ENCODE data around the gene ERCC6L2.

Gene ERCC6L2

GRCh38 chr9:95980262-95981125 lies 105.0 kb downstream of the ERCC6L2 start:
- H3K27ac ChIP-seq (ENCODE audit: low read depth, low read length), result no peak overlapping the region
- no peaks in the 10 kb centered on the region for H3K27me3 ChIP-seq (ENCODE audit: insufficient read depth, low read length)
- no peaks in the 10 kb centered on the region for H3K9me3 ChIP-seq (ENCODE audit: insufficient read depth, low read depth, low read length)
- H3K4me1 ChIP-seq (ENCODE audit: insufficient read depth, low read length), result peaks cover 21% of the 10 kb centered on the region; the same call in 1 of the 2 replicates
- H3K9ac ChIP-seq (ENCODE audit: low read depth, low read length), result no peak overlapping the region
- no peak overlapping the region for H3K4me3 ChIP-seq (ENCODE audit: low read length)
- H3K36me3 ChIP-seq (ENCODE audit: insufficient read depth, low read length), result peaks cover 46% of the 10 kb centered on the region
- WGBS, result over 99% methylated on average over 5 of the region's 8 CpGs

- no peak overlapping the region for H3K27ac ChIP-seq (ENCODE audit: low read depth, low read length)
Measured at GRCh38 chr9:95981761-95982390, 106.4 kb downstream of the ERCC6L2 start.

GRCh38 chr9:95985440-95986055 lies 110.1 kb downstream of the ERCC6L2 start:
- Histone ChIP-seq H3K36me3 (ENCODE audit: insufficient read depth, low read length) (peaks cover 29% of the 10 kb centered on the region), H3K9me3 (ENCODE audit: insufficient read depth, low read depth, low read length) (peaks cover 11% of the 10 kb centered on the region; the same call in 1 of the 2 replicates)
- 100% methylated on average over 3 of the region's 3 CpGs for WGBS

More at GRCh38 chr9:95981761-95982390, 106.4 kb downstream of the ERCC6L2 start:
- WGBS, result 89% methylated on average over 5 of the region's 5 CpGs
- H3K4me3 ChIP-seq (ENCODE audit: low read length), result no peak overlapping the region
- peaks cover 21% of the 10 kb centered on the region; the same call in 1 of the 2 replicates for H3K4me1 ChIP-seq (ENCODE audit: insufficient read depth, low read length)
- H3K27me3 ChIP-seq (ENCODE audit: insufficient read depth, low read length), result no peaks in the 10 kb centered on the region
- H3K9me3 ChIP-seq (ENCODE audit: insufficient read depth, low read depth, low read length), result peaks cover 4% of the 10 kb centered on the region; the same call in 1 of the 2 replicates
- H3K36me3 ChIP-seq (ENCODE audit: insufficient read depth, low read length), result peaks cover 52% of the 10 kb centered on the region
- H3K9ac ChIP-seq (ENCODE audit: low read depth, low read length), result no peak overlapping the region

GRCh38 chr9:95989297-95989696 lies 113.8 kb downstream of the ERCC6L2 start:
- Histone ChIP-seq H3K36me3 (ENCODE audit: insufficient read depth, low read length) (peaks cover 20% of the 10 kb centered on the region), H3K27me3 (ENCODE audit: insufficient read depth, low read length) (no peaks in the 10 kb centered on the region), H3K27ac (ENCODE audit: low read depth, low read length) (no peak overlapping the region), H3K4me1 (ENCODE audit: insufficient read depth, low read length) (no peaks in the 10 kb centered on the region; the same call in 1 of the 2 replicates), H3K4me3 (ENCODE audit: low read length) (no peak overlapping the region), H3K9me3 (ENCODE audit: insufficient read depth, low read depth, low read length) (peaks cover 11% of the 10 kb centered on the region; the same call in 1 of the 2 replicates), H3K9ac (ENCODE audit: low read depth, low read length) (no peak overlapping the region)
- WGBS, result no CpG with 5 or more reads among the region's 1 CpG

More at GRCh38 chr9:95985440-95986055, 110.1 kb downstream of the ERCC6L2 start:
- H3K9ac ChIP-seq (ENCODE audit: low read depth, low read length), result no peak overlapping the region
- H3K27me3 ChIP-seq (ENCODE audit: insufficient read depth, low read length), result no peaks in the 10 kb centered on the region
- no peak overlapping the region for H3K27ac ChIP-seq (ENCODE audit: low read depth, low read length)
- no peak overlapping the region for H3K4me3 ChIP-seq (ENCODE audit: low read length)
- H3K4me1 ChIP-seq (ENCODE audit: insufficient read depth, low read length), result peaks cover 12% of the 10 kb centered on the region; the same call in 1 of the 2 replicates

GRCh38 chr9:95991326-95991725 lies 115.8 kb downstream of the ERCC6L2 start:
- Histone ChIP-seq H3K4me1 (ENCODE audit: insufficient read depth, low read length) (no peaks in the 10 kb centered on the region; the same call in 1 of the 2 replicates), H3K9ac (ENCODE audit: low read depth, low read length) (no peak overlapping the region), H3K4me3 (ENCODE audit: low read length) (no peak overlapping the region), H3K36me3 (ENCODE audit: insufficient read depth, low read length) (peaks cover 5% of the 10 kb centered on the region), H3K27ac (ENCODE audit: low read depth, low read length) (no peak overlapping the region), H3K9me3 (ENCODE audit: insufficient read depth, low read depth, low read length) (peaks cover 7% of the 10 kb centered on the region; the same call in 1 of the 2 replicates), H3K27me3 (ENCODE audit: insufficient read depth, low read length) (no peaks in the 10 kb centered on the region)
- WGBS, result no CpG with 5 or more reads among the region's 1 CpG

GRCh38 chr9:95992536-95992935 lies 117.0 kb downstream of the ERCC6L2 start:
- Histone ChIP-seq H3K4me1 (ENCODE audit: insufficient read depth, low read length) (no peaks in the 10 kb centered on the region; the same call in 1 of the 2 replicates), H3K4me3 (ENCODE audit: low read length) (no peak overlapping the region), H3K36me3 (ENCODE audit: insufficient read depth, low read length) (peaks cover 9% of the 10 kb centered on the region), H3K9ac (ENCODE audit: low read depth, low read length) (no peak overlapping the region), H3K27ac (ENCODE audit: low read depth, low read length) (no peak overlapping the region), H3K9me3 (ENCODE audit: insufficient read depth, low read depth, low read length) (peaks cover 4% of the 10 kb centered on the region; the same call in 1 of the 2 replicates), H3K27me3 (ENCODE audit: insufficient read depth, low read length) (no peaks in the 10 kb centered on the region)
- WGBS, result 87% methylated on average over 1 of the region's 2 CpGs

GRCh38 chr9:95993337-95993736 lies 117.8 kb downstream of the ERCC6L2 start:
- peaks cover 8% of the 10 kb centered on the region for H3K36me3 ChIP-seq (ENCODE audit: insufficient read depth, low read length)

GRCh38 chr9:95999390-95999789 lies 123.9 kb downstream of the ERCC6L2 start:
- WGBS, result 95% methylated on average over 2 of the region's 3 CpGs
- Histone ChIP-seq H3K4me1 (ENCODE audit: insufficient read depth, low read length) (no peaks in the 10 kb centered on the region), H3K27me3 (ENCODE audit: insufficient read depth, low read length) (no peaks in the 10 kb centered on the region), H3K27ac (ENCODE audit: low read depth, low read length) (no peak overlapping the region), H3K4me3 (ENCODE audit: low read length) (no peak overlapping the region), H3K9ac (ENCODE audit: low read depth, low read length) (no peak overlapping the region), H3K36me3 (ENCODE audit: insufficient read depth, low read length) (peaks cover 13% of the 10 kb centered on the region), H3K9me3 (ENCODE audit: insufficient read depth, low read depth, low read length) (no peaks in the 10 kb centered on the region)

More at GRCh38 chr9:95993337-95993736, 117.8 kb downstream of the ERCC6L2 start:
- Histone ChIP-seq H3K9ac (ENCODE audit: low read depth, low read length) (no peak overlapping the region), H3K4me3 (ENCODE audit: low read length) (no peak overlapping the region), H3K27me3 (ENCODE audit: insufficient read depth, low read length) (no peaks in the 10 kb centered on the region), H3K4me1 (ENCODE audit: insufficient read depth, low read length) (no peaks in the 10 kb centered on the region; the same call in 1 of the 2 replicates), H3K27ac (ENCODE audit: low read depth, low read length) (no peak overlapping the region), H3K9me3 (ENCODE audit: insufficient read depth, low read depth, low read length) (no peaks in the 10 kb centered on the region)
- WGBS, result 96% methylated on average over 3 of the region's 3 CpGs

- Histone ChIP-seq H3K4me3 (ENCODE audit: low read length) (no peak overlapping the region), H3K27ac (ENCODE audit: low read depth, low read length) (no peak overlapping the region), H3K36me3 (ENCODE audit: insufficient read depth, low read length) (peaks cover 37% of the 10 kb centered on the region), H3K9ac (ENCODE audit: low read depth, low read length) (no peak overlapping the region), H3K9me3 (ENCODE audit: insufficient read depth, low read depth, low read length) (no peaks in the 10 kb centered on the region), H3K4me1 (ENCODE audit: insufficient read depth, low read length) (no peaks in the 10 kb centered on the region), H3K27me3 (ENCODE audit: insufficient read depth, low read length) (no peaks in the 10 kb centered on the region)
- WGBS, result 88% methylated on average over 1 of the region's 2 CpGs
Measured at GRCh38 chr9:96004379-96004778, 128.9 kb downstream of the ERCC6L2 start.

- Histone ChIP-seq H3K4me1 (ENCODE audit: insufficient read depth, low read length) (no peaks in the 10 kb centered on the region), H3K9ac (ENCODE audit: low read depth, low read length) (no peak overlapping the region), H3K27me3 (ENCODE audit: insufficient read depth, low read length) (no peaks in the 10 kb centered on the region), H3K9me3 (ENCODE audit: insufficient read depth, low read depth, low read length) (no peaks in the 10 kb centered on the region), H3K36me3 (ENCODE audit: insufficient read depth, low read length) (peaks cover 49% of the 10 kb centered on the region), H3K27ac (ENCODE audit: low read depth, low read length) (no peak overlapping the region), H3K4me3 (ENCODE audit: low read length) (no peak overlapping the region)
- 94% methylated on average over 9 of the region's 9 CpGs for WGBS
Measured at GRCh38 chr9:96006296-96006879, 130.9 kb downstream of the ERCC6L2 start.

Measured in HUES64 (cell line).